ENCODE measurements around the gene ZNF280B. TPM values are rescaled to one million over a fixed set of nuclear protein-coding genes. Genes with fewer than 3 reads are reported as not detected.

ZNF280B gene
- polyA plus RNA-seq, 1 donor (not counting 4 experiments of a cell fraction or from before 2014, with no cell fraction given), result 0.04 TPM

- Histone ChIP-seq H3K9ac (ENCODE audit: control insufficient read depth, extremely low read depth, insufficient read depth, low read length) (no peak overlapping the region), H3K79me2 (ENCODE audit: control insufficient read depth, insufficient read depth, low read length) (no peaks in the 10 kb centered on the region), H3K27me3 (ENCODE audit: control insufficient read depth, extremely low read depth, insufficient read depth, low read length) (no peaks in the 10 kb centered on the region), H3K36me3 (ENCODE audit: control insufficient read depth in 2 of 2, extremely low read depth in 1 of 2, insufficient read depth in 2 of 2, low read length in 2 of 2) (no peaks in the 10 kb centered on the region), H3K4me2 (ENCODE audit: control insufficient read depth, extremely low read depth, insufficient read depth, low read depth, low read length) (no peak overlapping the region), H3K9me3 (ENCODE audit: control insufficient read depth, low read depth, low read length) (no peaks in the 10 kb centered on the region), H4K20me1 (ENCODE audit: control insufficient read depth, extremely low read depth, insufficient read depth, low read length) (no peaks in the 10 kb centered on the region), H3K4me3 (ENCODE audit: control insufficient read depth in 2 of 3, extremely low read depth in 1 of 3, insufficient read depth in 2 of 3, low read depth in 1 of 3, low read length in 3 of 3) (no peak overlapping the region), H3K27ac (ENCODE audit: control insufficient read depth, insufficient read depth, low read length) (no peak overlapping the region), H3K4me1 (ENCODE audit: control insufficient read depth, extremely low read depth, insufficient read depth, low read length) (no peaks in the 10 kb centered on the region), H2AFZ (ENCODE audit: control insufficient read depth, low read length) (no peak overlapping the region), H3K9me1 (ENCODE audit: control insufficient read depth, extremely low read depth, insufficient read depth, low read length) (no peaks in the 10 kb centered on the region)
- DNase-seq (ENCODE audit: low read depth, low spot score) (no peak), FAIRE-seq (no peak)
- dilution Hi-C loops (cut with MboI; ENCODE audit: extremely low pct_ligation_motif_present, low sequenced_read_pairs), result no loop called here
- TF ChIP-seq EZH2 (IDR thresholded peaks at IDR 0.05; ENCODE audit: low read length), result no peak
- no peak for TF ChIP-seq CTCF (optimal IDR thresholded peaks at IDR 0.05 in 1 of 3, IDR thresholded peaks at IDR 0.05 in 1 of 3, conservative IDR thresholded peaks at IDR 0.05 in 1 of 3; ENCODE audit: extremely low read depth in 1 of 3, insufficient read depth in 2 of 3, low read length in 3 of 3)
Observed at GRCh38 chr22:22531770-22532546, 23.4 kb upstream of the ZNF280B start.

GRCh38 chr22:22528780-22529179 lies 20.2 kb upstream of the ZNF280B start:
- no peak for TF ChIP-seq EZH2 (IDR thresholded peaks at IDR 0.05; ENCODE audit: low read length)
- TF ChIP-seq CTCF (optimal IDR thresholded peaks at IDR 0.05 in 1 of 3, IDR thresholded peaks at IDR 0.05 in 1 of 3, conservative IDR thresholded peaks at IDR 0.05 in 1 of 3; ENCODE audit: extremely low read depth in 1 of 3, insufficient read depth in 2 of 3, low read length in 3 of 3), result no peak
- no peaks in the 10 kb centered on the region for H3K4me1 ChIP-seq (ENCODE audit: control insufficient read depth, extremely low read depth, insufficient read depth, low read length)
- DNase-seq (ENCODE audit: low read depth, low spot score) (no peak), FAIRE-seq (no peak)
- H4K20me1 ChIP-seq (ENCODE audit: control insufficient read depth, extremely low read depth, insufficient read depth, low read length), result no peaks in the 10 kb centered on the region
- H3K4me2 ChIP-seq (ENCODE audit: control insufficient read depth, extremely low read depth, insufficient read depth, low read depth, low read length), result no peak overlapping the region
- no peak overlapping the region for H3K4me3 ChIP-seq (ENCODE audit: control insufficient read depth in 2 of 3, extremely low read depth in 1 of 3, insufficient read depth in 2 of 3, low read depth in 1 of 3, low read length in 3 of 3)
- no peak overlapping the region for H3K27ac ChIP-seq (ENCODE audit: control insufficient read depth, insufficient read depth, low read length)
- no peak overlapping the region for H3K9ac ChIP-seq (ENCODE audit: control insufficient read depth, extremely low read depth, insufficient read depth, low read length)
- no peak overlapping the region for H2AFZ ChIP-seq (ENCODE audit: control insufficient read depth, low read length)
- H3K9me1 ChIP-seq (ENCODE audit: control insufficient read depth, extremely low read depth, insufficient read depth, low read length), result no peaks in the 10 kb centered on the region
- no peaks in the 10 kb centered on the region for H3K79me2 ChIP-seq (ENCODE audit: control insufficient read depth, insufficient read depth, low read length)
- H3K36me3 ChIP-seq (ENCODE audit: control insufficient read depth in 2 of 2, extremely low read depth in 1 of 2, insufficient read depth in 2 of 2, low read length in 2 of 2), result no peaks in the 10 kb centered on the region
- no peaks in the 10 kb centered on the region for H3K9me3 ChIP-seq (ENCODE audit: control insufficient read depth, low read depth, low read length)
- dilution Hi-C loops (cut with MboI; ENCODE audit: extremely low pct_ligation_motif_present, low sequenced_read_pairs), result no loop called here
- H3K27me3 ChIP-seq (ENCODE audit: control insufficient read depth, extremely low read depth, insufficient read depth, low read length), result no peaks in the 10 kb centered on the region

All from keratinocyte (primary cell).